KG1 (cell line): ENCODE measurements around the gene ANKRD11.
A peak's percentile ranks its signal among the peaks of the same experiment; 100 is the strongest.
"Not testable (repeated sequence)": the region's sequence is repeated elsewhere in the genome, so short reads cannot be mapped to it uniquely, and the experiment has no call there.

Experiments
- DNase-seq: peaks from one replicate; lab custom pipeline; 2025; lab: John Stamatoyannopoulos, UW

The ANKRD11 gene

DNA sequence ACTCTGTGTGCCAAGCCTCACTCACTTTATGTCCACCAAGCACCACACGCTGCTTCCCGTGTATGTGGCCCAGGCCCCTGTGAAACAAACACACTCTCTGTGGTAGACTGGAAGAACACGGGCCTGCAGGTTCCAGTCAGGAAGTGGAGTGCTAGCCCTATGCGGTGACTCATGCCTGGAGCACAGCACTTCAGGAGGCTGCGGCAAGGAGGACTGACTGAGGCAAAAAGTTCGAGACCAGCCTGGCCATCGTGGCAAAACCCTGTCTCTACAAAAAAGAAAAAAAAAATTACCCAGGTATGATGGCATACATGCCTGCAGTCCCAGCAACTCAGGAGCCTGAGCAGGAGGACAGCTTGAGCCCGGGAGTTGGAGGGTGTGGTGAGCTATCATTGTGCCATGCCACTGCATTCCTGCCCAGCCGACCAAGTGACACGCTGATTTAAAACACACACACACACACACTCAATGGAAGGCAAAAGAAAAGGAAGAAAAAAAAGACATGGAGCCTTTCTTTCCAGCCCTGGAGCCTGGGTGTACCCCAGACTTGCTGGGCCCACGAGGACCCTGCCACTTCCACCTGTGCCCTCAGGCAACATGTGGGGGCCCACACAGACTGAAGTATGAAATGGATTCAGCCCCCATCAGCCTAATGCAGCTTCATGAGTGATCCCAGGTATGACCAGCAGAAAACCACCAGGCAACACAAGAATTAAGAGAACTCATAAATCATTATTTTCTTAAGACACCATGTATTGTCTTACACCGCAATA, 126.6 kb downstream of the ANKRD11 start:
- DNase-seq: no peak

DNA sequence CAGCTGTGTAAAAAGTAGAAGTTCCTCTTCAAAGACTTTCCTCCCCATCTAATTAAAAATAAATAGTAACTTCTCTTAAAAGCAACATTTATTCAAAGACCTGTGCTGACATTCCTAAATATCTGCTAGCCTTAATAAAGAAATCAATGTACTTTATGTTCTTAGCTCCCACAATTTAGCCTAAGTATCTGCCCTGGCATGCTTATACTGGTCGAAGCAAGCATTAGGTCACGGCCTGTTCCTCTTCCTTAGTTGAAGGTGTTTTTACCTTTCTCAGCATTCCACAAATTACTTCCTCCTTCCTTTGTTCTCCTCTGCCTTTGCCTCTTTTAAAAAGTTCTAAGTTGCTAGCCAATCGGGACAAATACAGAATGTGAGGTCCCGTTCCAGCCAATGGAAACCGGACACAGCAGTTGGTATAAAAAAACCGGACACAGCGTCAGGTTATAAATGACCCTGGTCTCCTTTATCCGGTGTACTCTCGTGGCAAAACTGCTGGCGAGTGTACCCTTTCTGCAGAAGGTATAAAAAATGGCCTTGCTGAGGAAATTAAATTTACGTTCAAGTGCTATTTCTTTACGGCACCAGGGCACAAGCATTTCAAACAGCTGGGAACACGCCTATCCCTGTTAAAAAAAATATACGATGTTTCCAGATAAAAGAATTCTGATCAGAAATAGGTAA, 127.7 kb downstream of the ANKRD11 start:
- not testable (repeated sequence) for DNase-seq

DNA sequence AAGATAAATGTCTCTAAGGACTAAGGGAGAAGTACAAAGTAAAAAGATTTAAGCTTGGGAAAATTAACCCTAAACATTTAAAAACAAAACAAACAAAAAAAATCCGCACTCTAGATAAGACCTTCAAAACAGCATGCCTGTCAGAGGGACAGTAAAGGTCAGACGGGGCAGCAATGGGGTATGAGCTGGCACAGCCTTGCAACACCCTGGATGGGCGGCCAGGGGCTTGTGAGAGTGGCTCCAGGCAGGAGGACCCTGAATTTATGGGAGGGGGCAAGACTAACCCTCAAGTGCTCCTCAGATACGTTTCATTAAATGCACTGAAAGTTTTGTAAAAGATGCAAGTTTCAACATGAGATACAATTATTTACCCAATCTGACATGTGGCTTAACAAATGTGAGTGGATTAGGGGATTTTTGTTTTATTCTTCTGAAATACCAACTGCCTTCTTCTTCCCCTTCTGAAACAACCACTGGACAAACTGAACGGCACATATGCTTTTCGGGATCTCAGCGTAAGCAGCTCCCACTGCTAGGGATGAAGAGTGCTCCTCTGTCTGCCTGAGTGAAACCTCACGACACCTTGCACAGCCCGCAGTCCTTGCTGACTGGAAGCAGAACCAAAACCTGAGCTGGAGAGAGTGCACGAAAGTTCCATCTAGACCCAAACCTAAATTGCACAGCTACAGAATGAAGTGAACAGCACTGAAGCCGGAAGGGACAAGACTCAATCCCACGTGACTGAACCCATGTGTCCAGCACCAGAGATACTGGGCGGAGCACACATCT, 128.4 kb downstream of the ANKRD11 start:
- no peak for DNase-seq

DNA sequence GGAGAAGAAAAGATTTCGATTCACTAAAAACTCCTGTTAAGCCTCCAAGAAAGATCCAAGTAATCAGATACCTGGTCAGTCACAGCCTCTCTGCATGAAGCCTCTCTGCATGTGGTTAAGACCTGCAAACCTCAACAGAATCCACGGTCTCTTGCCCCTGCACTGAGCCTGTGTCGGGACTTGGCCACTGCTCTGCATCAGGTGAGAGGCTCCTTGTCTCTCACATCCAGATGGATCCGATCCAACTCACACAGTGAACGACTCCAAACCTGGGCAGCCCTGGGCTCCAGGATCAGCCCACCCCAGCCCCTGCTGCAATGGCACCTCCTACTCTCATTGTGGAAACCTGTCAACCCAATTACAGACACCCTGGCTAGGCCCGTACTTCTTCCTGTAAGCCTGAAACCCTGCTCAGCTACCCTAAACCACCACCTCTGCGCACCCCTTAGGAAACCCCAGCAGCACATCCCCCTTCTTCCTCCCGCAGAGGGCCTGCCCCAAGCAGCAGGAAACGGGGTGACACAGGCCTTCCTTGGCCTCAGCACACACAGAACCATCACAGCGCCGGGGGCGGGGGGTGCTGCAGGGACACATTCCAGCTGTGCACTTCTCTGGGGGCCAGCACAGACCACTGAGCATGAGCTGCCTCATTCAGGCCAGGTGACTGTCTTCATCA, 129.5 kb downstream of the ANKRD11 start:
- peak; percentile 58 for DNase-seq

DNA sequence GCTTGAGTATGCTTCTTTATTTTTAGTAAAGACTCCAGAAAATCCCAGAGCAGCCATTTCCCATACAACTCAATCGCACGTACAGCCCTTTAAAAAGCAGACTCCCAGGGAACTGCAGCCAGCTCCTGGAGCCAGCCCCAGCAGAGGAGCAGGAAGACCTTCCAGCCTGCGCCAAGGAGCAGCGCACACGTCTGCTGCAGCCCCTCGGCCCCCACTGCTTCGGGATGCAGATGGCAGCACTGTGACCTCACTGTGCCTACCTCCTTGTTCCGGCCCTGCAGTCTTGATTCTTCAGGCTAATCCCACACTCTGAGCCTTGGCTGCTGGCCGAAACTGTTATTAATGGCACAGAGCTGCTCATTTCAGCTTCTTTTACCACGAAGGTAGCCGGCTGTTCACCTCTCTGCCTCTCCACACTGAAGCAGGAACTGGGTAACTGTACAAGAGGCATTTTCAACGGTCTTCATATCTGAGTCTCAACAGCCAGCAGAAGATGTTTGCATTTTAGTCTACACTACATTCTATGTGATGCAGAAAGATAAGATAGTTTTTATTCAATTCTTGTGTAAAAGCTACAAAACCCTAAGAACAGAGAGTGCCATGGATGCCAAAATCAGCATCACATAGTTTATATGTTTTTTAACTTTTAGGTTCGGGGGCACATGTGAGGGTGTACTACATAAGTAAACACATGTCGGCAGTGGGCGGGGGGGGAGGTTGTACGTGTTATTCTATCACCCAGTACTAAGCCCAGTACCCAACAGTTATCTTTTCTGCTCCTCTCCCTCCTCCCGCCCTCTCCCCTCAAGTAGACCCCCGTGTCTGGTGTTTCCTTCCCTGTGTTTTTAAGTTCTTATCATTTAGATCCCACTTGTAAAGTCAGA, 130.9 kb downstream of the ANKRD11 start:
- no peak for DNase-seq

DNA sequence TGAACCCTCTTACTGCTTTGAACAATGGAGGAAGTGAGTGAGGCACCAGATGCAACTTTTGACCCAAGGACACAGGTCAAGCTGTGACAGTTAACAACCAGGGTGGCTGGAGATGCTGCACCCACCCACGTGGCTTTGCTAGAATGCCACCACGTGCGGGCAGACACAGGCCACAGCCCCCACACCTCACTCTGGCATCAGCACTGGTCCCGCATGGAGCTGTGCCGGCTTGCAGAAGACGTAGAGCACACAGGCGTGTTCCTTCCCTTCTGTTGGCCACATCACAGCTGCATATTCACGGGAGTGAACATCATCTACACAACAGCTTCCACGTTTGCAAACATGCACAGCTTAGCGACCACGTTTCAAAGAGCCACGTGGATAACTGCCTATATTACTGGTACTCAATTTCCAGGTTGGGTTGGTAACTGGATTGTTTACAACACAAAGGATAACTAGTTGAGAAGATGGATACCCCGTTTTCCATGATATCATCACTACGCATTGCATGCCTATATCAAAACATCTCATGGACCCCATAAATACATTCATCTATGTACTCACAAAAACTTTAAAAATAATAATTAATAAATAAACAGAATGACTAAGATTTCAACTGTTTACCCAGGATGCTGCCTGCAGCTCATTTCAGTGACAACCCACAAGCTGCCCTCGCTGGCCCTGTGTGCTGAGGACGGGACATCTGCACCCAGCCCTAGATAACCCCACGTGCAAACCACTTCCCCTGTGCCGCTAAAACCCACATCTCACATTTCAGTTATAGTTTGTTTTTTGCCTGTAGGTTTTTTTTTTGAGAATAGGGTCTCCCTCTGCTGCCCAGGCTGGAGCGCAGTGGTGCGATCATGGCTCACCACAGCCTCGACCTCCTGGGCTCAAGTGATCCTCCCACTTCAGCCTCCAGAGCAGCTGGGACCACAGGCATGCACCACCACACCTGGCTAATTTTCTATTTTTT, 132.0 kb downstream of the ANKRD11 start:
- no peak for DNase-seq

DNA sequence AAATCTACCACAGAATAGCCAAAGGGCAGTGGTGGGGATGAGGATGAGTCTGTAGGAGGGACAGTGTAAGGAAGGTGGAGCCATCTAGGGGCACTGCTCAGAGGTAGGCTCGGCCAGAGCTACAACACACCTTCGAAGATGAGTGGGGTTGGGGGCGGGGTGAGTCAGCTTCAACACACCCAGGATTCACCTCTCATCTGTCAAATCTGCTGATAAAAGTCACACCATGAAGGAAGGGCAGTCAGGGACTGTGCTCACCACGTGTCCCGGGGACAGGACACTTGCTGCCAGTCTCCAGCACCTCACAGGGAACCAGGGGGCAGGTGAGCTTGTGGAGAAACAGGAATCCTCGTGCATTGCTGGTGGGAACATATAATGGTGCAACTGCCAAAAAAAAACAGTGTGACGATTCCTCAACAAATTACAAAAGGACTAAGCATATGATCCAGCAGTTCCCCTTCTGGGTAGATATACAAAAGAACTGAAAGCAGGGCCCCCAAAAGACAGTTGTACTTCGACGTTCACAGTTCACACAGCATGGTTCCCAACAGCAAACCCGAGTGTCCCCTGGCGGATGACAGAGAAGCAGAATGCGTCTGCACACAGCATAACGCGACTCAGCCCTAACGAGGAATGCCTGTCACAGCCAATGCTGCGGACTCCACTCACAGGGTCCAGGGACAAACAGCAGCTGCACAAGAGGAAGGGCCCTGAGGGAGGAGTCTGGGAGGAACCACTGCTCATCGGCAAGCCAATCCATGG, 133.1 kb downstream of the ANKRD11 start:
- no peak for DNase-seq

DNA sequence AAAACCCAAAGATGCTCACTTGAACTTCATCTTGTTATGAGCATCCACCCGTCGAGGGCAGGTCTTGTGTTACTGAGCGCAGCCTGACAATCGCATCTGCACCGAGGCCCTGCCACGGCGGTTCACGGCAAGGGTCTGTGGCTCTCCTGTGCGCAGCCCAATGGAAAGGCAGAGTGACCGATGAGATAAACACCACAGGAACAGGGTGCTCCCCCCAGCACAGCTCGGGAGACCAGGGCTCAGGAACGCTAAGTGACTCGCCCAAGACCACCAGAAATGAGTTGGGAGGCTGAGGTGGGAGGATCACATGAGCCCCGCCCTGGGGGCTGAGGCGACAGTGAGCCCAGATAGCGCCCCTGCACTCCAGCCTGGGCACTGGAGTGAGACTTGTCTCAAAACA, 134.7 kb downstream of the ANKRD11 start:
- DNase-seq: no peak

DNA sequence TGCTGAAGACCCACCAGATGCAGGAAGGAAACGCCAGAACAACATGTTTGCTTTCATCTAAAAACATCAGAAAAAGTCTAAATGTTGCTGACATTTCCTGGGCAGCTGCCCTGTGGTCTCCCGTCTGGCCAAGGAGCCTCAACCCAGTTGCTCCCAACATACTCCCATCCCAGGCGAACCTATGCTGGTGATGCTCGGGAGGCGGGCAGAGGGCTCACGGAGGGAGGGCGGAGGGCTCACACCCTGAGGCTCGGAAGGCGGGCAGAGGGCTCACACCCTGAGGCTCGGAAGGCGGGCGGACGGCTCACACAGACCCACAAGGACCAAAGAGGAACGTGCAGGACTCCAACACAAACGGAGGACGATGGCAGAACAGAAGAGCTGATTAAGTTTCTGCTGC, 135.4 kb downstream of the ANKRD11 start:
- no peak for DNase-seq

DNA sequence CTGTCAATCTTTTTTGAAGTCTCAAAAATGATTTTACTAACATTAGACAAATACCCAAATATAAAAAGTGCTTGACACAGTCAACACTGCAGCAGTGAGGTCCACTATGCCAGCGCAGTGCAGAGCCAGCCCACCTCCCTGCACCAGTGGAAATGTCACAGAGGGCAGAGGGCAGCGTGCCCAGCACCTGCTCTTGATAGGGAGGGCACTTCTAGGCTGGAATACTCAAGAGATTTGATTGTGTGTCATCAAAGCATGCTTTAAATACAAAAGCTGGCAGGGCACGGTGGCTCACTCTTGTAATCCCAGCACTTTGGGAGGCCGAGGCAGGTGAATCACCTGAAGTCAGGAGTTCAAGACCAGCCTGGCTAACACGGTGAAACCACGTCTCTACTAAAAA, 136.0 kb downstream of the ANKRD11 start:
- DNase-seq: no peak

DNA sequence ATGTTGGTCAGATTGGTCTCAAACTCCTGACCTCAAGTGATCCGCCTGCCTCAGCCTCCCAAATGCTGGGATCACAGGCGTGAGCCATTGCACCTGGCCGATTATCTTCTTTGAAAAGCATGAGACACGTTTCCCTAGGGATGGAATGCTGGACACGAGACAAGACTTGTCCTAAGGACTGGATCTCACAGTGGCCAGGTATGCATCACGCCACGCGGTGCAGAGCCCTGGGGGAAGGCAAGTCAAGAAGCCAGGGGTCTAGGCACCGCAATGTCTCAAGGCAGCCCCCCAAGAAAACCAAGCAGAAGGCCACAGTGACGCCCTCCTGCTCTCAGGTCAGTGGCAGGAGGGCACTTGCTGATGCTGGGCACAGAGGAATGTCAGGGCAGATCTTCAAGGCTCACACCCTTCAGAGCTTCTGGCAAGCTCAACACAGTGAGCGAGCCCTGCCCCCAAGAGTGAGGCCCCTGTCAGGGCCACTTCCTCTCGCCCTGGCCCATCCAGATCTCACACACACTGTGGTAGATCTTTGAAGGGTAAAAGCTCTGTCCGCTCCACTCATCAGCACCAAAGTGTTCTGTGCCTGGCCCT, 138.2 kb downstream of the ANKRD11 start:
- no peak for DNase-seq

DNA sequence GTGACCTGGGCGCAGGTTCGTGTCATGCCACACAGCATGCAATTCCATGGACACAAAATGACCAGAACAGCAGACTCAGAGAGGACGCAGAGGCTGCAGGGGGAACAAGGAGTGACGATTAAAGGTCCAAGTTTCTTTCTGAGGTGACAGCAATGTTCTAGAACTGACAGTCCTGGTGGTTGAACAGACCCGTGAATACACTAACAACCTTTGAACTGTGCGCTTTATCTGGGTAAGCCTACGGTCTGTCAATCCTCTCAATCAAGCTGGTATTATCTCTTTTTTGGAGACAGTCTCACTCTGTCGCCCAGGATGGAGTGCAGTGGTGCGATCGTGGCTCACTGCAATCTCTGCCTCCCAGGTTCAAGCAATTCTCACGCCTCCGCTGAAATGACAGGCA, 138.7 kb downstream of the ANKRD11 start:
- no peak for DNase-seq

DNA sequence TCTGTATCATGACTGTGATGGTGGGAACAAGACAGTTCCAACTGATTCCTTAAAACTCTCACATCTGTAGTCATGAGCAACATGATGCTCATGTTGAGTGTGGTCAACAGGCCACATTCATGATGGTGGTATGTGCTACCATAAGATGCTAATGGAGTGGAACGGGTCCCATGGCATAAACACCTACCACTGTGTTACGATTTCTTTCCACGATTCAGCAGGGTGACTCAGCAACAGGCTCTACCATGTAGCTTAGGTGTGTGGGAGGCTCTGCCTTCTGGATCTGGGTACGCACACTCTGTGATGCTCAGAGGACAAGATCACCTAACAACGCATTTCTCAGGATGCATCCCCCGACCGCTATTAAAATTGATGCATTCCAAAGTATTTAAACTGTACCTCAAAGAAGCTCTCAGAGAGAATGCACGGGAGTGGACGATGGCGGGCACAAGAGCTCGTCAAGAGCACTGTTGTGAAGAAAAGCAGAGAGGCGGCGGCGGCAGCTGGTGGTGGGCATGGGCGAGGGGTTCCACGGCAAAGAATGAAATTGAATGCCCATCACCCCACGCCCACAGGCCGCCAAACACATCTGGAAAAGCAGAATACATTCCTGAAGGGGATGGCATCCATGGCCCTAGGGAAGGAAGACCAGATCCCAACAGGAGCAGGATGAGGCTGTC, 139.5 kb downstream of the ANKRD11 start:
- no peak for DNase-seq

DNA sequence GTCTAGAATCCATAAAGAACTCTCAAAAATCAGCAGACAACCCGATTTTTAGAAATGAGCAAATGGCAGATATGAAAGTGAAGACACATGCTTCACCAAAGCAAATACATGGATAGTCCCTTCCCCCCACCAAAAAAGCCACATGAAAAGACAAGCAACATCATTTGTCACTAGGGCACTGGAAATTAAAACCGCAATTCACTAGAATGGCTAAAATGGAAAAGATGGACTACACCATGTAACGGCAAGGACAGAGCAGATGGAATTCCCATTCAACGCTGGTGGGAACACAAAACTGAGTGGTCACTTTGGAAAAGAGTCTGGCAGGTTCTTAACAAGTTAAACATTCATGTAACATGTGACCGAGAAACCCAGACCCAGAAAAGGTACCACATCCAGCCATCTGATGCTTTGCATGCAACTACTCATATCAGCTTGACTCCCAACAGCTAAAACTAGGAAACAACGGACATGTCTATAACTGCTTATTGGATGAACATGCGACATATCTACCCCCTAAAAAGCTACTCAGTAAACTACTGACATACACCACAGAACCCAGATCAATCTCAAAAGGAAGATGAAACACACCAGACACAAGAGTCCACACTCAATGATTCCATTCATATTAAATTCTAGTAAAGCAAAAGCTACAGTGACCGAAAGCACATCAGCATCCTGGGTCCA, 140.3 kb downstream of the ANKRD11 start:
- no peak for DNase-seq

DNA sequence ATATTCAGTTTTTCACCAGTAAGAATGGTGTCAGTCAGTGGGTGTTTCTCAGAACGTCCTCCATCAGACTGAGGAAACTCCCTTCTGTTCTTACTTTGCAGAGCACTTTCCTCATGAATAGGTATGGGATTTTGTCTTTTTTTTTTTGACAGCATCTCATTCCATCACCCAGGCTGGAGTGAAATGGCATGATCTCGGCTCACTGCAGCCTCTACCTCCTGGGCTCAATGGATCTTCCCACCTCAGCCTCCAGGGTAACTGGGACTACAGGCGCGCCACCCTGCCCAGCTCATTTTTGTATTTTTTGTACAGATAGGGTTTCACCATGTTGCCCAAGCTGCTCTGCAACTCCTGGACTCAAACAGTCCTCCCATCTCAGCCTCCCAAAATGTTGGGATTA, 142.6 kb downstream of the ANKRD11 start:
- no peak for DNase-seq

DNA sequence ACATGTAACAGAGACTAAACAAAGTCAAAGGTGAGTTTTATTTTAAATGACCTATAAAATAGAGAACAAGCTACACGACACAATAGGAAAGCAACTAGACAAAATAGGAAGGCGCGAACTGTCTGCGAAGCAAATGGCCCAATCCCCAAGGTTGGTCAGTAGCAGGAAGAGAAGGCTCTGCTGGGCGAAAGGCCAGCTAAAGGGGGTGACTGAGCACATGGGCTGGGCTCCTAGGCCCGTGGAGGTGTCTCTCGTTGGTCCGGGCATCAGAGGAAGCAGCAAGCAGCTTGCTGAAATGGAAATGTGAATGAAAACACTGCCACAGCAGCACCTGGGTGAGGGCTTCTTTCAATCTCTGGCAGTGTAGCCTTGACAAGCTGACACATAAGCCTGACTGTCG, 143.5 kb downstream of the ANKRD11 start:
- DNase-seq: no peak

DNA sequence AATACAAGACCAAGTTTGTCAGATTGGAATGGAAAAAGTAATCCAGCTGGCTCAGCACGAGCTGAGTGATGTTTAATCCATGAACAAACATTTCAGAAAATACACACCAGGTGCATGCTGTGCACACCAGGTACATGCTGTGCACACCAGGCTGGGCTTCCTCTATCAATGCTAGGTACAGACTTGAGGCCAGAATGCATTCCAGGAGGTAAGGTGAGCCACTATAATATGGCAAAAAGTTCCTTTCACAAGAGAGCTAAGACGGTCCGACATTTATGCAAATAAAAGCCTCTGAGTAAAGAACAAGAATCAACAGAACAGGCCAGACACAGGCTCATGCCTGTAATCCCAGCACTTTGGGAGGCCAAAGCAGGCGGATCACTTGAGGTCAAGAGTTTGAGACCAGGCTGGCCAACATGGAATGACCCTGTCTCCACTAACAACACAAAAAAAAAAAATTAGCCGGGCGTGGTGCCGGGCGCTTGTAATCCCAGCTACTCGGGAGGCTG, 144.7 kb downstream of the ANKRD11 start:
- DNase-seq: no peak
